ENCODE data around the gene CHD2. TPM values are rescaled to one million over a fixed set of nuclear protein-coding genes. Genes with fewer than 3 reads are reported as not detected.

The CHD2 gene
- total and polyA plus RNA-seq, 7 donors, result 16.0 to 108 (median 75.9) TPM

- H3K36me3 ChIP-seq, result peaks cover 33 to 98% (median 65%) of the 10 kb centered on the region in 4 donors
- intact Hi-C loops (cut with DNase I), result no loop called here
Measured at GRCh38 chr15:92952458-92952850, 52.3 kb downstream of the CHD2 start.

GRCh38 chr15:92953566-92953965 is 53.4 kb downstream of the CHD2 start:
- WGBS, 2 donors, result 96 to 97% methylated on average over 2 of the region's 2 CpGs
- H3K4me3 ChIP-seq, result no peak overlapping the region
- intact Hi-C loops (cut with DNase I), result no loop called here
- H3K4me1 ChIP-seq, result peaks cover 0 to 3% (median 0%) of the 10 kb centered on the region in 4 donors
- H3K9me3 ChIP-seq, result peaks cover 3 to 15% (median 13%) of the 10 kb centered on the region in 4 donors
- H3K27me3 ChIP-seq, result no peaks in the 10 kb centered on the region
- H3K36me3 ChIP-seq, result peaks cover 21 to 98% (median 54%) of the 10 kb centered on the region in 4 donors
- H3K27ac ChIP-seq, result no peak overlapping the region
- TF ChIP-seq POLR2AphosphoS5 (IDR thresholded peaks at IDR 0.05) (no peak), CTCF (IDR thresholded peaks at IDR 0.05) (no peak), POLR2A (IDR thresholded peaks at IDR 0.05) (no peak), EP300 (IDR thresholded peaks at IDR 0.05) (no peak)
- DNase-seq, result no peak

More at GRCh38 chr15:92952458-92952850, 52.3 kb downstream of the CHD2 start:
- Histone ChIP-seq H3K4me1 (no peaks in the 10 kb centered on the region), H3K9me3 (peaks cover 7 to 20% (median 13%) of the 10 kb centered on the region in 4 donors), H3K4me3 (no peak overlapping the region), H3K27ac (peak overlapping the region in 1 of 4 donors; percentile 8), H3K27me3 (no peaks in the 10 kb centered on the region)
- 95 to 96% methylated on average over 7 of the region's 7 CpGs for WGBS, 2 donors
- no peak for TF ChIP-seq POLR2A (IDR thresholded peaks at IDR 0.05)
- no peak for TF ChIP-seq EP300 (IDR thresholded peaks at IDR 0.05)
- TF ChIP-seq CTCF (IDR thresholded peaks at IDR 0.05), result no peak
- no peak for TF ChIP-seq POLR2AphosphoS5 (IDR thresholded peaks at IDR 0.05)
- DNase-seq, result no peak

- Histone ChIP-seq H3K9me3 (peaks cover 0 to 13% (median 11%) of the 10 kb centered on the region in 4 donors), H3K4me1 (peaks cover 0 to 7% (median 0%) of the 10 kb centered on the region in 4 donors), H3K27ac (no peak overlapping the region), H3K27me3 (no peaks in the 10 kb centered on the region), H3K36me3 (peaks cover 17 to 98% (median 50%) of the 10 kb centered on the region in 4 donors), H3K4me3 (no peak overlapping the region)
- 98% methylated on average over 6 of the region's 6 CpGs for WGBS, 2 donors
- intact Hi-C loops (cut with DNase I), result no loop called here
- no peak for DNase-seq
- TF ChIP-seq EP300 (IDR thresholded peaks at IDR 0.05), result no peak
- no peak for TF ChIP-seq POLR2A (IDR thresholded peaks at IDR 0.05)
- TF ChIP-seq CTCF (IDR thresholded peaks at IDR 0.05), result no peak
- no peak for TF ChIP-seq POLR2AphosphoS5 (IDR thresholded peaks at IDR 0.05)
Measured at GRCh38 chr15:92954002-92954401, 53.9 kb downstream of the CHD2 start.

GRCh38 chr15:92954578-92954977 is 54.5 kb downstream of the CHD2 start:
- Histone ChIP-seq H3K4me3 (no peak overlapping the region), H3K4me1 (peaks cover 0 to 10% (median 0%) of the 10 kb centered on the region in 4 donors), H3K9me3 (peaks cover 0 to 7% (median 5%) of the 10 kb centered on the region in 4 donors), H3K27ac (no peak overlapping the region), H3K36me3 (peaks cover 11 to 95% (median 46%) of the 10 kb centered on the region in 4 donors), H3K27me3 (no peaks in the 10 kb centered on the region)
- intact Hi-C loops (cut with DNase I), result no loop called here
- no peak for TF ChIP-seq POLR2AphosphoS5 (IDR thresholded peaks at IDR 0.05)
- TF ChIP-seq CTCF (IDR thresholded peaks at IDR 0.05), result peak in 1 of 4 experiments; percentile 9
- WGBS, 2 donors, result 95 to 97% methylated on average over 8 of the region's 8 CpGs
- DNase-seq, result no peak

GRCh38 chr15:92955706-92956105 is 55.6 kb downstream of the CHD2 start:
- no peaks in the 10 kb centered on the region for H3K27me3 ChIP-seq
- peaks cover 0 to 10% (median 0%) of the 10 kb centered on the region in 4 donors for H3K4me1 ChIP-seq
- no peak overlapping the region for H3K27ac ChIP-seq
- intact Hi-C loops (cut with DNase I), result no loop called here
- no peaks in the 10 kb centered on the region for H3K9me3 ChIP-seq
- H3K4me3 ChIP-seq, result no peak overlapping the region
- peaks cover under 1 to 95% (median 36%) of the 10 kb centered on the region in 4 donors for H3K36me3 ChIP-seq
- 96 to 97% methylated on average over 2 of the region's 2 CpGs for WGBS, 2 donors
- TF ChIP-seq CTCF (IDR thresholded peaks at IDR 0.05), result no peak
- TF ChIP-seq EP300 (IDR thresholded peaks at IDR 0.05), result no peak
- TF ChIP-seq POLR2A (IDR thresholded peaks at IDR 0.05), result no peak
- no peak for TF ChIP-seq POLR2AphosphoS5 (IDR thresholded peaks at IDR 0.05)
- no peak for DNase-seq

Data from sigmoid colon (tissue), 7 donors.